ENCODE results near the gene OR6B2. TPM values are rescaled to one million over a fixed set of nuclear protein-coding genes. Genes with fewer than 3 reads are reported as not detected.

Gene OR6B2
- polyA plus RNA-seq, 3 donors: not detected

DNA sequence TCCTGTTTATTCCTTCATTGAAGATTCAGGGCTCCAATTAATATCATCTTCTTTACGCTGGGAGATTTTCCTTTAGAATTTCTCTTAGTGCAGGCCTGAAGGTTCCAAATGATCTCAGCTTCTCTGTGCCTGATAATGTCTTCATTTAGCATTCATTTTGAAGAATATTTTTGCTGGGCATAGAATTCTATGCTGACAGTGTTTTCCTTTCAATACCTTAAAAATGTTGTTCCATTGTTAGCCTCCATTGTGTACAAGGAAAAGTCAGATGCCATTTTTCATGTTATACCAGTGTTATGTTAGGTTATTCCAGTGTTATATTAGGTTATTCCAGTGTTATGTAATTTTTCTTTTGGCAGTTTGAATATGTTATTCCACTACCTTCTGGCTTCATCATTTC is 38.0 kb upstream of the OR6B2 start:
- intact Hi-C loops (cut with micrococcal nuclease): no loop called here
- no peak overlapping the region for H3K4me3 Mint-ChIP-seq

DNA sequence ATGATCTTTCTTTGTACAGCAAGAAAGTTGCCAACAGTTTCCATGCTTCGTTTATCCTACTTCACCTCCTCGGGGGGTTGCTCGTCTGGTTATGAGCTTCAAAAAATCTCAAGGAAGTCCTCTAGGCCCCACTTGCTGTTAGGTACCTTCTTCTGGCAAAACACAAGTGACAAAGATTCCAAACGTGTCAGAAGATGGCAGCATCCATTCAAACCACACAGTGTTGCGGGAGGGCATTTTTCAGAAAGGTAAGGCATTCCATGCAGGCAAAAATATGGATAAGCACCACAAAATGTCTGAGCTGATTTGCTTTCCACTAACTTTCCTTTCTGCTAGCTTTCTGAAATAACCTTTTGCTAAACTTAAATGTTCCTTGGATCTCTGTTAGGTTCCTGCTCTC is 36.3 kb upstream of the OR6B2 start:
- TF ChIP-seq, protein P1, sequence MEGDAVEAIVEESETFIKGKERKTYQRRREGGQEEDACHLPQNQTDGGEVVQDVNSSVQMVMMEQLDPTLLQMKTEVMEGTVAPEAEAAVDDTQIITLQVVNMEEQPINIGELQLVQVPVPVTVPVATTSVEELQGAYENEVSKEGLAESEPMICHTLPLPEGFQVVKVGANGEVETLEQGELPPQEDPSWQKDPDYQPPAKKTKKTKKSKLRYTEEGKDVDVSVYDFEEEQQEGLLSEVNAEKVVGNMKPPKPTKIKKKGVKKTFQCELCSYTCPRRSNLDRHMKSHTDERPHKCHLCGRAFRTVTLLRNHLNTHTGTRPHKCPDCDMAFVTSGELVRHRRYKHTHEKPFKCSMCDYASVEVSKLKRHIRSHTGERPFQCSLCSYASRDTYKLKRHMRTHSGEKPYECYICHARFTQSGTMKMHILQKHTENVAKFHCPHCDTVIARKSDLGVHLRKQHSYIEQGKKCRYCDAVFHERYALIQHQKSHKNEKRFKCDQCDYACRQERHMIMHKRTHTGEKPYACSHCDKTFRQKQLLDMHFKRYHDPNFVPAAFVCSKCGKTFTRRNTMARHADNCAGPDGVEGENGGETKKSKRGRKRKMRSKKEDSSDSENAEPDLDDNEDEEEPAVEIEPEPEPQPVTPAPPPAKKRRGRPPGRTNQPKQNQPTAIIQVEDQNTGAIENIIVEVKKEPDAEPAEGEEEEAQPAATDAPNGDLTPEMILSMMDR (IDR thresholded peaks at IDR 0.05): no peak
- H3K27ac ChIP-seq (ENCODE audit: low read depth in 1 of 2, low read length in 2 of 2): no peak overlapping the region
- Mint-ChIP-seq H3K27me3 (ENCODE audit: low read depth in 3 of 3) (peaks cover 1 to 27% (median 10%) of the 10 kb centered on the region in 3 donors), H3K36me3 (no peaks in the 10 kb centered on the region), H3K27ac (no peak overlapping the region), H3K4me1 (no peaks in the 10 kb centered on the region), H3K4me3 (no peak overlapping the region), H3K9me3 (peaks cover 0 to 7% (median 2%) of the 10 kb centered on the region in 7 donors)
- intact Hi-C loops (cut with micrococcal nuclease): no loop called here
- no peak overlapping the region for H2AFZ ChIP-seq (ENCODE audit: insufficient read depth, low read depth, low read length, poor library complexity, severe bottlenecking)
- H3K9ac ChIP-seq (ENCODE audit: insufficient read depth, low read length, poor library complexity, severe bottlenecking): no peak overlapping the region
- H3K4me1 ChIP-seq (ENCODE audit: control insufficient read depth in 1 of 2, insufficient read depth in 2 of 2, low read length in 2 of 2): no peaks in the 10 kb centered on the region
- no peak overlapping the region for H3K4me2 ChIP-seq (replicated peaks; ENCODE audit: extremely low read depth, low read length, poor library complexity, severe bottlenecking)
- DNase-seq: no peak
- H3K79me2 ChIP-seq (ENCODE audit: insufficient read depth, low read length): no peaks in the 10 kb centered on the region
- H4K20me1 ChIP-seq (ENCODE audit: insufficient read depth, low read length): no peaks in the 10 kb centered on the region
- no peak overlapping the region for H3K4me3 ChIP-seq (replicated peaks in 1 of 3; ENCODE audit: low read depth in 2 of 3, low read length in 3 of 3)
- H3K36me3 ChIP-seq (replicated peaks in 1 of 2; ENCODE audit: control insufficient read depth in 1 of 2, insufficient read depth in 2 of 2, low read length in 2 of 2): no peaks in the 10 kb centered on the region
- 79% methylated on average over 5 of the region's 5 CpGs for WGBS (ENCODE audit: insufficient coverage)
- H3K27me3 ChIP-seq (ENCODE audit: control insufficient read depth in 2 of 2, insufficient read depth in 2 of 2, low read length in 2 of 2): peaks cover 15 to 20% of the 10 kb centered on the region in 2 donors
- no peaks in the 10 kb centered on the region for H3K9me3 ChIP-seq (replicated peaks in 1 of 2; ENCODE audit: control insufficient read depth in 1 of 2, insufficient read depth in 1 of 2, low read length in 2 of 2)

More for the DNA sequence above, 38.0 kb upstream of the OR6B2 start:
- Histone ChIP-seq H3K9me3 (replicated peaks in 1 of 2; ENCODE audit: control insufficient read depth in 1 of 2, insufficient read depth in 1 of 2, low read length in 2 of 2) (no peaks in the 10 kb centered on the region), H3K4me2 (replicated peaks; ENCODE audit: extremely low read depth, low read length, poor library complexity, severe bottlenecking) (no peak overlapping the region), H4K20me1 (ENCODE audit: insufficient read depth, low read length) (no peaks in the 10 kb centered on the region), H3K4me1 (ENCODE audit: control insufficient read depth in 1 of 2, insufficient read depth in 2 of 2, low read length in 2 of 2) (no peaks in the 10 kb centered on the region), H3K9ac (ENCODE audit: insufficient read depth, low read length, poor library complexity, severe bottlenecking) (no peak overlapping the region), H3K27ac (ENCODE audit: low read depth in 1 of 2, low read length in 2 of 2) (no peak overlapping the region), H3K4me3 (replicated peaks in 1 of 3; ENCODE audit: low read depth in 2 of 3, low read length in 3 of 3) (no peak overlapping the region), H2AFZ (ENCODE audit: insufficient read depth, low read depth, low read length, poor library complexity, severe bottlenecking) (no peak overlapping the region), H3K27me3 (ENCODE audit: control insufficient read depth in 2 of 2, insufficient read depth in 2 of 2, low read length in 2 of 2) (peaks cover 14 to 19% of the 10 kb centered on the region in 2 donors), H3K36me3 (replicated peaks in 1 of 2; ENCODE audit: control insufficient read depth in 1 of 2, insufficient read depth in 2 of 2, low read length in 2 of 2) (no peaks in the 10 kb centered on the region), H3K79me2 (ENCODE audit: insufficient read depth, low read length) (no peaks in the 10 kb centered on the region)
- TF ChIP-seq, protein P1 (IDR thresholded peaks at IDR 0.05): no peak
- H3K27me3 Mint-ChIP-seq (ENCODE audit: low read depth in 3 of 3): peaks cover 2 to 27% (median 10%) of the 10 kb centered on the region in 3 donors
- H3K4me1 Mint-ChIP-seq: no peaks in the 10 kb centered on the region
- peaks cover 0 to 8% (median 2%) of the 10 kb centered on the region in 7 donors for H3K9me3 Mint-ChIP-seq
- no peaks in the 10 kb centered on the region for H3K36me3 Mint-ChIP-seq
- WGBS (ENCODE audit: insufficient coverage): no CpG with 5 or more reads among the region's 1 CpG
- DNase-seq: no peak
- H3K27ac Mint-ChIP-seq: no peak overlapping the region
